SKM-1 treated with dmso at 0.1 percent for 144 hours (cell line): Measurements from ENCODE around the gene FSTL3.

ENCODE experiments used
- DNase-seq: peaks from one replicate; lab custom pipeline; 2025; ENCODE audit not compliant: unreplicated experiment; lab: John Stamatoyannopoulos, UW

The FSTL3 gene

DNA sequence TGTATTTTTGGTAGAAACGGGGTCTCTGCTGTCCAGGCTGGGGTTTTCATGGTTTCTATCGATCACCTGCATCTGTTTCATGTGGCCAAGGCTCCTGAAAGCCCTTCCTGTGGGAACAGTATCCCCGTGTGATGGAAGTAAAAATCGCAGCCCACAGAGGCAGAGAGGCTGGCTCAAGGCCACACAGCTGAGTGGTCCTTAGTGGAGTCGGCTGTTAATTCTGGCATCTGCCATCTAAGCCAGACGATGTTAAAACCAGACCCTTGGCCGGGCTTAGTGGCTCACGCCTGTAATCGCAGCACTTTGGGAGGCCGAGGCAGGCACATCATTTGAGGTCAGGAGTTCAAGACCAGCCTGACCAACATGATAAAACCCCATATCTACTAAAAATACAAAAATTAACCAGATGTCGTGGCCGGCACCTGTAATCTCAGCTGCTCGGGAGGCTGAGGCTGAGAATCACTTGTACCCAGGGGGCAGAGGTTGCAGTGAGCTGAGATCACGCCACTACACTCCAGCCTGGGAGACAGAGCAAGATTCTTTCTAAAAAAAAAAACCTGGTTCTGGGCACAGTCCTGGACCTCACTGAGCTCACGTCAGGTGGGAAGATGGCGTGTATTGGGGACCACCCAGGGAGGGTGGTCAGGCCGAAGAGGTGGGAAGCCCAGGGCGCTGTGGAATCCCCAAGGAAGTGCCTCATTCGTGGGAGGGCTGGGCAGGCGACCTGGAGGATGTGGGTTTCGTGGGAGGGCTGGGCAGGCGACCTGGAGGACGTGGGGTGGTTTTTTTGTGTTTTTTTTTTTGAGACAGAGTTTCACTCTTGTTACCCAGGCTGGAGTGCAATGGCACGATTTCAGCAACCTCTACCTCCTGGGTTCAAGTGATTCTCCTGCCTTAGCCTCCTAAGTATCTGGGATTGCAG, 56.2 kb downstream of the FSTL3 start:
- DNase-seq: no peak
